GM10248 (cell line): ENCODE data around the gene AUP1.

Source experiments
- CTCF ChIA-PET: fragments of 300-600 bp; sonication (Branson Sonifier 250); formaldehyde crosslinking; extraction: SDS; loops from one replicate; lab custom pipeline; 2021; ENCODE audit warnings: antibody characterized with exemption; lab: Yijun Ruan, JAX
- POLR2A ChIA-PET: fragments of 350-650 bp; sonication (Branson Sonifier 250); formaldehyde crosslinking; extraction: SDS; loops from one replicate; lab custom pipeline; 2020; ENCODE audit warnings: antibody characterized with exemption; lab: Yijun Ruan, JAX
- DNase-seq: peaks from one replicate; pipeline ENCODE4 v3.0.0; 2012; ENCODE audit errors: extremely low spot score
- CTCF ChIP-seq: IDR thresholded peaks from 2 replicates; pipeline ENCODE4 v1.5.1; 2012; ENCODE audit warnings: mild to moderate bottlenecking, low read depth; ENCODE audit errors: extremely low read depth, missing control alignments, control extremely low read depth

Gene AUP1

GRCh38 chr2:74548900-74549826, 19.7 kb upstream of the AUP1 start:
- DNase-seq = peak; percentile 81
- CTCF ChIA-PET = interaction anchor here (1.2 to 3.2 kb wide), 5 partner anchors 10 to 37 kb away, joined by 4 to 14 read pairs (median 5); no protein-coding TSS in a partner anchor
- no peak for TF ChIP-seq CTCF
- POLR2A ChIA-PET = no interaction called here

GRCh38 chr2:74548285-74548899, 18.9 kb upstream of the AUP1 start:
- CTCF ChIA-PET = interaction anchor here (1.1 to 1.9 kb wide), 2 partner anchors 18 to 26 kb away, joined by 3 to 5 read pairs; no protein-coding TSS in a partner anchor
- no peak for DNase-seq
- POLR2A ChIA-PET = no interaction called here
- TF ChIP-seq CTCF = no peak

GRCh38 chr2:74546004-74546403, 16.5 kb upstream of the AUP1 start:
- TF ChIP-seq CTCF = no peak
- no peak for DNase-seq
- CTCF ChIA-PET = interaction anchor here (1.0 to 2.8 kb wide), 4 partner anchors 15 to 41 kb away, joined by 4 to 8 read pairs (median 6); no protein-coding TSS in a partner anchor
- POLR2A ChIA-PET = no interaction called here

- CTCF ChIA-PET = interaction anchor here (0.8 to 2.8 kb wide), 9 partner anchors 12 to 69 kb away, joined by 3 to 16 read pairs (median 3); no protein-coding TSS in a partner anchor
- POLR2A ChIA-PET = no interaction called here
- TF ChIP-seq CTCF = peak; percentile 39
- DNase-seq = no peak
Measured at GRCh38 chr2:74544634-74545033, 15.1 kb upstream of the AUP1 start.

GRCh38 chr2:74542978-74543377, 13.5 kb upstream of the AUP1 start:
- ChIA-PET POLR2A (no interaction called here), CTCF (interaction anchor here (1.3 kb wide), 1 partner anchor 11 kb away, joined by 4 read pairs; no protein-coding TSS in a partner anchor)
- TF ChIP-seq CTCF = no peak
- DNase-seq = no peak

GRCh38 chr2:74540291-74540690, 10.8 kb upstream of the AUP1 start:
- no peak for DNase-seq
- ChIA-PET CTCF (interaction anchor here (1.0 to 3.0 kb wide), 5 partner anchors 9 to 56 kb away, joined by 4 to 19 read pairs (median 7); partner anchors contain the start of genes AUP1, HTRA2 and PCGF1), POLR2A (interaction anchor here (2.4 kb wide), 1 partner anchor 10 kb away, joined by 12 read pairs; the partner anchor contains the start of genes AUP1 and HTRA2)
- no peak for TF ChIP-seq CTCF
